Right atrium auricular region (tissue), 2 donors: ENCODE measurements around the gene GNG8. TPM values are rescaled to one million over a fixed set of nuclear protein-coding genes. Genes with fewer than 3 reads are reported as not detected.

Experiments
- DNase-seq: peaks from one replicate; pipeline ENCODE4 v3.0.0-alpha.2; 2019; ENCODE audit warnings: low spot score
- H3K27ac ChIP-seq, 2 donors: fragments of 200-600 bp; sonication (generic); 1 replicate in 1 of 2; 2 replicates in 1 of 2; pipeline ENCODE4 v1.5.1; 2016 to 2019
- H3K27me3 ChIP-seq, 2 donors: fragments of 200-600 bp; sonication (generic); one replicate each; pipeline versions ENCODE4 v1.5.1 to v1.6.0; 2017 to 2019
- H3K36me3 ChIP-seq: fragments of 200-600 bp; sonication (generic); one replicate; pipeline ENCODE4 v1.5.1; 2016
- H3K4me1 ChIP-seq, 2 donors: fragments of 200-600 bp; sonication (generic); one replicate each; pipeline versions ENCODE4 v1.5.1 to v1.6.0; 2017 to 2019
- H3K4me3 ChIP-seq, 2 donors: fragments of 200-600 bp; sonication (generic); 1 replicate in 1 of 2; 2 replicates in 1 of 2; pipeline ENCODE4 v1.5.1; 2017 to 2019; ENCODE audit warnings: mild to moderate bottlenecking in 1 of 2, moderate library complexity in 1 of 2
- H3K9me3 ChIP-seq, 2 donors: fragments of 200-600 bp; sonication (generic); one replicate each; pipeline ENCODE4 v1.5.1; 2019
- CTCF ChIP-seq, 2 donors: fragments of 200-600 bp; sonication (generic); IDR thresholded peaks; one replicate each; pipeline ENCODE4 v1.5.1; 2019; ENCODE audit warnings: antibody characterized with exemption in 2 of 2
- total RNA-seq, 2 donors: library from RNA; depleted of rRNA; stranded (reverse); fragments of >200 nt; gene quantifications; one replicate each; pipeline ENCODE4 v1.1.0, GENCODE V29; 2016

Gene GNG8
- total RNA-seq, 2 donors from 2014 or later: not detected

GRCh38 chr19:46606019-46606418 lies 30.0 kb downstream of the GNG8 start:
- peaks cover 49% of the 10 kb centered on the region for H3K36me3 ChIP-seq
- no peaks in the 10 kb centered on the region for H3K9me3 ChIP-seq
- no peak for DNase-seq
- no peak overlapping the region for H3K4me3 ChIP-seq
- no peak for TF ChIP-seq CTCF (IDR thresholded peaks at IDR 0.05)
- H3K4me1 ChIP-seq: peaks cover 0 to 56% of the 10 kb centered on the region in 2 donors
- peak overlapping the region in 1 of 2 donors; percentile 57 for H3K27ac ChIP-seq
- no peaks in the 10 kb centered on the region for H3K27me3 ChIP-seq

- Histone ChIP-seq H3K9me3 (no peaks in the 10 kb centered on the region), H3K36me3 (peaks cover 49% of the 10 kb centered on the region), H3K4me3 (no peak overlapping the region), H3K4me1 (peaks cover 0 to 56% of the 10 kb centered on the region in 2 donors), H3K27ac (peak overlapping the region; percentile 47 to 57), H3K27me3 (no peaks in the 10 kb centered on the region)
- DNase-seq: peak; percentile 60
- TF ChIP-seq CTCF (IDR thresholded peaks at IDR 0.05): no peak
These were observed 30.6 kb downstream of the GNG8 start for GRCh38 chr19:46605356-46605821.

- H3K36me3 ChIP-seq: peaks cover 45% of the 10 kb centered on the region
- no peak overlapping the region for H3K4me3 ChIP-seq
These were observed 31.1 kb downstream of the GNG8 start for GRCh38 chr19:46604781-46605355.

GRCh38 chr19:46603752-46604231 lies 32.2 kb downstream of the GNG8 start:
- no peak for TF ChIP-seq CTCF (IDR thresholded peaks at IDR 0.05)
- Histone ChIP-seq H3K27ac (peak overlapping the region in 1 of 2 donors; percentile 98), H3K27me3 (no peaks in the 10 kb centered on the region), H3K9me3 (peaks cover 0 to 3% of the 10 kb centered on the region in 2 donors), H3K4me3 (no peak overlapping the region), H3K36me3 (peaks cover 34% of the 10 kb centered on the region), H3K4me1 (peaks cover 0 to 56% of the 10 kb centered on the region in 2 donors)
- DNase-seq: peak; percentile 55

More at GRCh38 chr19:46604781-46605355, 31.1 kb downstream of the GNG8 start:
- Histone ChIP-seq H3K9me3 (no peaks in the 10 kb centered on the region), H3K27ac (peak overlapping the region; percentile 47 to 57), H3K27me3 (no peaks in the 10 kb centered on the region), H3K4me1 (peaks cover 0 to 56% of the 10 kb centered on the region in 2 donors)
- TF ChIP-seq CTCF (IDR thresholded peaks at IDR 0.05): no peak
- DNase-seq: peak; percentile 66

- Histone ChIP-seq H3K36me3 (peaks cover 29% of the 10 kb centered on the region), H3K27ac (peak overlapping the region; percentile 96 to 98), H3K4me3 (peak overlapping the region; percentile 7 to 98), H3K4me1 (peaks cover 0 to 56% of the 10 kb centered on the region in 2 donors), H3K9me3 (peaks cover 0 to 3% of the 10 kb centered on the region in 2 donors), H3K27me3 (no peaks in the 10 kb centered on the region)
- no peak for TF ChIP-seq CTCF (IDR thresholded peaks at IDR 0.05)
- peak; percentile 57 for DNase-seq
These were observed 32.8 kb downstream of the GNG8 start for GRCh38 chr19:46603195-46603637.
